GM12872 (cell line): ENCODE measurements around the gene CASP7.

Experiments
- CTCF ChIP-seq: IDR thresholded peaks from 3 replicates; pipeline ENCODE4 v1.5.1; 2011; ENCODE audit warnings: low read depth, mild to moderate bottlenecking, low read length, moderate library complexity; ENCODE audit not compliant: insufficient read depth

Gene CASP7

GRCh38 chr10:113704637-113705343 is 25.1 kb downstream of the CASP7 start:
- peak; percentile 63 for TF ChIP-seq CTCF

- TF ChIP-seq CTCF = no peak
These were observed 25.6 kb downstream of the CASP7 start for GRCh38 chr10:113705344-113705652.

- no peak for TF ChIP-seq CTCF
These were observed 26.9 kb downstream of the CASP7 start for GRCh38 chr10:113706623-113707022.

- no peak for TF ChIP-seq CTCF
These were observed 28.9 kb downstream of the CASP7 start for GRCh38 chr10:113708640-113709039.

GRCh38 chr10:113709221-113709838 is 29.6 kb downstream of the CASP7 start:
- no peak for TF ChIP-seq CTCF

GRCh38 chr10:113711142-113711541 is 31.4 kb downstream of the CASP7 start:
- TF ChIP-seq CTCF = no peak

GRCh38 chr10:113712024-113712423 is 32.3 kb downstream of the CASP7 start:
- TF ChIP-seq CTCF = no peak
